ENCODE results near the gene MXRA8. TPM values are rescaled to one million over a fixed set of nuclear protein-coding genes. Genes with fewer than 3 reads are reported as not detected.
A peak's percentile ranks its signal among the peaks of the same experiment; 100 is the strongest.

MXRA8 gene
- total and polyA plus RNA-seq, 7 donors = 7.2 to 24.3 (median 10.1) TPM

GRCh38 chr1:1327291-1327690, 31.1 kb downstream of the MXRA8 start:
- H3K27me3 ChIP-seq (ENCODE audit: insufficient read depth in 3 of 3, low read length in 2 of 3) = no peaks in the 10 kb centered on the region
- intact Hi-C loops (cut with DNase I) = no loop called here
- peaks cover 0 to 25% of the 10 kb centered on the region in 2 donors for H3K36me3 ChIP-seq (ENCODE audit: insufficient read depth in 1 of 2, low read depth in 1 of 2)
- H3K4me1 ChIP-seq = peaks cover 44% of the 10 kb centered on the region
- DNase-seq = no peak
- no peak for TF ChIP-seq CTCF (IDR thresholded peaks at IDR 0.05)
- H3K4me3 ChIP-seq = no peak overlapping the region
- H3K9me3 ChIP-seq = no peaks in the 10 kb centered on the region
- 84 to 92% (median 88%) methylated on average over 33 to 40 of the region's 40 CpGs for WGBS, 3 donors
- ATAC-seq = no peak
- no peak overlapping the region for H3K27ac ChIP-seq

GRCh38 chr1:1326075-1326605, 32.2 kb downstream of the MXRA8 start:
- Histone ChIP-seq H3K27ac (peak overlapping the region; percentile 88), H3K4me1 (peaks cover 51% of the 10 kb centered on the region), H3K27me3 (ENCODE audit: insufficient read depth in 3 of 3, low read length in 2 of 3) (no peaks in the 10 kb centered on the region), H3K9me3 (no peaks in the 10 kb centered on the region), H3K4me3 (peak overlapping the region; percentile 87), H3K36me3 (ENCODE audit: insufficient read depth in 1 of 2, low read depth in 1 of 2) (peaks cover 0 to 25% of the 10 kb centered on the region in 2 donors)
- WGBS, 3 donors = 39 to 45% (median 41%) methylated on average over 8 of the region's 8 CpGs
- DNase-seq (no peak), ATAC-seq (no peak)
- no peak for TF ChIP-seq CTCF (IDR thresholded peaks at IDR 0.05)
- intact Hi-C loops (cut with DNase I) = no loop called here

DNA sequence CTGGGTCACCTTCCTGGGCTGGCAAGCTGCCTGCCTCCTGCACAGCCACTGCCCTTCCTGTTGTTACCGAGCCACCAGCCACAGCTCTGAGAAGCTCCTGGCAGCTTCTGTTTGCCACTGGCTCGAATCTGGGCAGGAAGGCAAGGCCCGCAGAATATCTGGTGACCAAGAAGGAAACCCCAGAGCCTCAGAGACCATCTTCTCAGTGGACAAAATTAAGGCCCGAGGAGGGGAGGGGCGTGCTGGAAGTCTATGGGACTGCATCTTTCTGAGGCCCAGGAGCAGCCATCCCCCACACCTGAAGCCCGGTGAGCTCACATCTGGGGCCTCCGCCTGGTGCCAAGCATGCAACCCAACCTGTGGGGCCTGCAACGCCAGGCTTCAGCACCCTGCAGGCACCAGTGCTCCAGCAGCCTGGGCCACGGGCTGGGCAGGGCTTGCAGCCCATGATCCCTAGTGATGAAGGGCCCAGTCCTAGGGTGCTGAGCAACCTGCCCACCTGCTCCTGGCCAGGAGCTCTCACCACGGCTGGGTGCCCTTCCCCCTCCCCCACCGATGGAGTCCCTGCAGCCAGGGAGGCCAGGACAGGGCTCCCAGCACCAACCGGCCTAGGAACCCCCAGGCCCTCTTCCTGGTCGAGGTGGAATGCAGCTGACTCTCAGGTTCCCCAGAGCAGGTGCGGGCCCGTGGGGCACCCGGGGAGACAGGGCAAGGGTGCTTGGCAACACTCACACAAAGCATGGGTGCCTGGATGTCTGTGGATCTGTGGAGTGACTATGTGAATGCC, 32.9 kb downstream of the MXRA8 start:
- intact Hi-C loops (cut with DNase I) = no loop called here
- WGBS, 3 donors = 22 to 44% (median 22%) methylated on average over 16 of the region's 16 CpGs
- Histone ChIP-seq H3K27me3 (ENCODE audit: insufficient read depth in 3 of 3, low read length in 2 of 3) (no peaks in the 10 kb centered on the region), H3K4me1 (peaks cover 50% of the 10 kb centered on the region), H3K4me3 (peak overlapping the region; percentile 87), H3K36me3 (ENCODE audit: insufficient read depth in 1 of 2, low read depth in 1 of 2) (peaks cover 0 to 29% of the 10 kb centered on the region in 2 donors), H3K27ac (peak overlapping the region; percentile 88), H3K9me3 (no peaks in the 10 kb centered on the region)
- peak in 1 of 2 donors; percentile 79 for DNase-seq
- TF ChIP-seq CTCF (IDR thresholded peaks at IDR 0.05) = no peak
- ATAC-seq = peak in 3 of 4 donors; percentile 30 to 52 (median 31)

GRCh38 chr1:1324524-1325287, 33.6 kb downstream of the MXRA8 start, which contains the start of the genes CPTP and INTS11:
TSS of gene CPTP (plus strand) at chr1:1324802. CDS start at chr1:1326911, 2,109 bp downstream.
TSS of gene INTS11 (minus strand) at chr1:1324660. CDS start at chr1:1324608, 52 bp downstream.
- intact Hi-C loops (cut with DNase I) = no loop called here
- no peaks in the 10 kb centered on the region for H3K27me3 ChIP-seq (ENCODE audit: insufficient read depth in 3 of 3, low read length in 2 of 3)
- H3K4me3 ChIP-seq = peak within 1 kb of the TSS; percentile 87
- WGBS, 3 donors = 0 to 5% (median 0%) methylated on average over 33 to 84 of the region's 84 CpGs
- no peak for TF ChIP-seq CTCF (IDR thresholded peaks at IDR 0.05)
- peaks cover 49% of the 10 kb centered on the region for H3K4me1 ChIP-seq
- peaks cover 0 to 37% of the 10 kb centered on the region in 2 donors for H3K36me3 ChIP-seq (ENCODE audit: insufficient read depth in 1 of 2, low read depth in 1 of 2)
- peak within 1 kb of the TSS; percentile 88 for H3K27ac ChIP-seq
- H3K9me3 ChIP-seq = no peaks in the 10 kb centered on the region
- ATAC-seq (peak; percentile 84 to 92 (median 88)), DNase-seq (peak; percentile 95 to 98)

Data from psoas muscle (tissue), 8 donors.